Mesodermal cell (in vitro differentiated cells): ENCODE results near the gene FBXO40.
"Not testable (repeated sequence)": the region's sequence is repeated elsewhere in the genome, so short reads cannot be mapped to it uniquely, and the experiment has no call there.

Experiments
- H3K27ac ChIP-seq: 2 replicates; pipeline ENCODE4 v1.7.0; 2013; ENCODE audit warnings: mild to moderate bottlenecking, low read depth, low read length, moderate library complexity; ENCODE audit not compliant: severe bottlenecking
- H3K36me3 ChIP-seq: 2 replicates; pipeline ENCODE4 v1.7.1; 2013; ENCODE audit warnings: mild to moderate bottlenecking, low read length, moderate library complexity; ENCODE audit not compliant: control insufficient read depth, insufficient read depth
- H3K4me1 ChIP-seq: one replicate; pipeline ENCODE4 v1.7.1; 2013; ENCODE audit warnings: mild to moderate bottlenecking, low read length; ENCODE audit not compliant: insufficient read depth, control insufficient read depth, poor library complexity, severe bottlenecking
- H3K4me3 ChIP-seq: 2 replicates; pipeline ENCODE4 v1.7.0; 2013; ENCODE audit warnings: low read length, control low read depth, mild to moderate bottlenecking; ENCODE audit not compliant: insufficient read depth, poor library complexity, severe bottlenecking; ENCODE audit errors: extremely low read depth
- H3K9me3 ChIP-seq: 2 replicates; pipeline ENCODE4 v1.7.1; 2013; ENCODE audit warnings: mild to moderate bottlenecking, low read length, moderate library complexity; ENCODE audit not compliant: control insufficient read depth
- WGBS, 2 experiments: methylation state at CpG; one replicate each; pipeline ENCODE4 v1.1.5; 2013; ENCODE audit warnings: missing lambda C conversion rate in 2 of 2; ENCODE audit not compliant: insufficient coverage in 2 of 2; 5-methylcytosine and 5-hydroxymethylcytosine counted together

FBXO40 gene

GRCh38 chr3:121581691-121582090 lies 11.5 kb upstream of the FBXO40 start:
- Histone ChIP-seq H3K4me1 (no peaks in the 10 kb centered on the region), H3K27ac (no peak overlapping the region), H3K4me3 (no peak overlapping the region), H3K36me3 (no peaks in the 10 kb centered on the region), H3K9me3 (no peaks in the 10 kb centered on the region)
- WGBS, 2 experiments = 71% methylated on average over 1 of the region's 2 CpGs; no CpG with 5 or more reads in 1 of the 2 experiments

GRCh38 chr3:121584418-121584817 lies 8.8 kb upstream of the FBXO40 start:
- no peaks in the 10 kb centered on the region for H3K4me1 ChIP-seq
- no peaks in the 10 kb centered on the region for H3K36me3 ChIP-seq
- no peak overlapping the region for H3K4me3 ChIP-seq
- H3K9me3 ChIP-seq = no peaks in the 10 kb centered on the region
- no peak overlapping the region for H3K27ac ChIP-seq
- 89% methylated on average over 1 of the region's 1 CpG for WGBS, 2 experiments

- 86 to 87% methylated on average over 1 to 3 of the region's 4 CpGs for WGBS, 2 experiments
- not testable (repeated sequence) for H3K36me3 ChIP-seq, H3K4me3 ChIP-seq, H3K4me1 ChIP-seq, H3K9me3 ChIP-seq, H3K27ac ChIP-seq
Observed at GRCh38 chr3:121593806-121594205, 627 bp downstream of the FBXO40 start.

- H3K27ac ChIP-seq = no peak overlapping the region
- no peaks in the 10 kb centered on the region for H3K9me3 ChIP-seq
- no peaks in the 10 kb centered on the region for H3K4me1 ChIP-seq
- no peak overlapping the region for H3K4me3 ChIP-seq
- 84 to 100% methylated on average over 2 of the region's 2 CpGs for WGBS, 2 experiments
- no peaks in the 10 kb centered on the region for H3K36me3 ChIP-seq
Observed at GRCh38 chr3:121594850-121595249, 1.7 kb downstream of the FBXO40 start.

- Histone ChIP-seq H3K4me3 (no peak overlapping the region), H3K9me3 (no peaks in the 10 kb centered on the region), H3K4me1 (no peaks in the 10 kb centered on the region), H3K27ac (no peak overlapping the region), H3K36me3 (no peaks in the 10 kb centered on the region)
- 80 to 89% methylated on average over 1 of the region's 4 CpGs for WGBS, 2 experiments
Observed at GRCh38 chr3:121595765-121596406, 2.7 kb downstream of the FBXO40 start.

- no peaks in the 10 kb centered on the region for H3K36me3 ChIP-seq
- H3K4me1 ChIP-seq = no peaks in the 10 kb centered on the region
- no peaks in the 10 kb centered on the region for H3K9me3 ChIP-seq
- no peak overlapping the region for H3K4me3 ChIP-seq
- 69 to 88% methylated on average over 1 to 2 of the region's 2 CpGs for WGBS, 2 experiments
- no peak overlapping the region for H3K27ac ChIP-seq
Observed at GRCh38 chr3:121598564-121598963, 5.4 kb downstream of the FBXO40 start.

GRCh38 chr3:121599900-121600299 lies 6.7 kb downstream of the FBXO40 start:
- H3K9me3 ChIP-seq, H3K27ac ChIP-seq: not testable (repeated sequence)
- WGBS, 2 experiments = 86 to 100% methylated on average over 1 of the region's 2 CpGs

GRCh38 chr3:121601212-121601812 lies 8.1 kb downstream of the FBXO40 start:
- H3K9me3 ChIP-seq = no peaks in the 10 kb centered on the region
- WGBS, 2 experiments = 0% methylated on average over 1 of the region's 4 CpGs
- no peaks in the 10 kb centered on the region for H3K4me1 ChIP-seq
- H3K27ac ChIP-seq = no peak overlapping the region
- no peak overlapping the region for H3K4me3 ChIP-seq
- H3K36me3 ChIP-seq = no peaks in the 10 kb centered on the region

More at GRCh38 chr3:121599900-121600299, 6.7 kb downstream of the FBXO40 start:
- not testable (repeated sequence) for H3K4me3 ChIP-seq, H3K4me1 ChIP-seq, H3K36me3 ChIP-seq

- Histone ChIP-seq H3K27ac (no peak overlapping the region), H3K4me1 (no peaks in the 10 kb centered on the region), H3K4me3 (no peak overlapping the region), H3K36me3 (no peaks in the 10 kb centered on the region), H3K9me3 (no peaks in the 10 kb centered on the region)
- 88 to 100% methylated on average over 2 of the region's 2 CpGs for WGBS, 2 experiments
Observed at GRCh38 chr3:121604759-121605158, 11.6 kb downstream of the FBXO40 start.

GRCh38 chr3:121606106-121606505 lies 12.9 kb downstream of the FBXO40 start:
- WGBS, 2 experiments = 86 to 100% methylated on average over 1 to 3 of the region's 4 CpGs
- H3K9me3 ChIP-seq = no peaks in the 10 kb centered on the region
- H3K4me3 ChIP-seq = no peak overlapping the region
- H3K36me3 ChIP-seq = no peaks in the 10 kb centered on the region
- H3K4me1 ChIP-seq = no peaks in the 10 kb centered on the region
- H3K27ac ChIP-seq = no peak overlapping the region

GRCh38 chr3:121619691-121620090 lies 26.5 kb downstream of the FBXO40 start:
- Histone ChIP-seq H3K36me3 (no peaks in the 10 kb centered on the region), H3K4me3 (no peak overlapping the region), H3K27ac (no peak overlapping the region), H3K4me1 (no peaks in the 10 kb centered on the region), H3K9me3 (no peaks in the 10 kb centered on the region)
- 100% methylated on average over 1 of the region's 2 CpGs for WGBS, 2 experiments
